Measurements from ENCODE around the gene SLIT3.

SLIT3 gene

GRCh38 chr5:168809218-168809617 is 491.7 kb downstream of the SLIT3 start:
- DNase-seq: no peak

- DNase-seq: no peak
Measured at GRCh38 chr5:168808051-168808616, 492.8 kb downstream of the SLIT3 start.

GRCh38 chr5:168807287-168807686 is 493.7 kb downstream of the SLIT3 start:
- no peak for DNase-seq

- no peak for DNase-seq
Measured at GRCh38 chr5:168803541-168803940, 497.4 kb downstream of the SLIT3 start.

GRCh38 chr5:168802337-168802736 is 498.6 kb downstream of the SLIT3 start:
- DNase-seq: no peak

GRCh38 chr5:168801567-168801966 is 499.4 kb downstream of the SLIT3 start:
- DNase-seq: no peak

- DNase-seq: no peak
Measured at GRCh38 chr5:168800701-168801100, 500.2 kb downstream of the SLIT3 start.

GRCh38 chr5:168798065-168799023 is 502.6 kb downstream of the SLIT3 start:
- DNase-seq: no peak

GRCh38 chr5:168796593-168797580 is 504.1 kb downstream of the SLIT3 start:
- no peak for DNase-seq

- no peak for DNase-seq
Measured at GRCh38 chr5:168796000-168796399, 504.9 kb downstream of the SLIT3 start.

- DNase-seq: no peak
Measured at GRCh38 chr5:168793841-168794837, 506.8 kb downstream of the SLIT3 start.

GRCh38 chr5:168792678-168793077 is 508.3 kb downstream of the SLIT3 start:
- no peak for DNase-seq

- no peak for DNase-seq
Measured at GRCh38 chr5:168790671-168791250, 510.2 kb downstream of the SLIT3 start.

GRCh38 chr5:168790002-168790635 is 510.8 kb downstream of the SLIT3 start:
- DNase-seq: no peak

GRCh38 chr5:168788786-168789185 is 512.2 kb downstream of the SLIT3 start:
- no peak for DNase-seq

- DNase-seq: no peak
Measured at GRCh38 chr5:168788107-168788506, 512.8 kb downstream of the SLIT3 start.

- no peak for DNase-seq
Measured at GRCh38 chr5:168786147-168786546, 514.8 kb downstream of the SLIT3 start.

- no peak for DNase-seq
Measured at GRCh38 chr5:168784454-168784853, 516.5 kb downstream of the SLIT3 start.

GRCh38 chr5:168781941-168782571 is 518.9 kb downstream of the SLIT3 start:
- DNase-seq: no peak

- no peak for DNase-seq
Measured at GRCh38 chr5:168780888-168781287, 520.1 kb downstream of the SLIT3 start.

Measured in NCI-H1694 treated with DMSO at 0.1 percent for 48 hours (cell line).